ENCODE results near the gene PRKCA. TPM values are rescaled to one million over a fixed set of nuclear protein-coding genes. Genes with fewer than 3 reads are reported as not detected.

Gene PRKCA
- total RNA-seq, 2 donors from 2014 or later, result 43.0 to 53.0 TPM

- no peak for ATAC-seq
- intact Hi-C loops (cut with DNase I, micrococcal nuclease), result no loop called here
- DNase-seq, result no peak
Measured at GRCh38 chr17:66633317-66633965, 331.0 kb downstream of the PRKCA start.

GRCh38 chr17:66634193-66634592, 331.8 kb downstream of the PRKCA start:
- no peak for ATAC-seq
- intact Hi-C loops (cut with DNase I, micrococcal nuclease), result no loop called here
- no peak for DNase-seq

GRCh38 chr17:66635386-66636045, 333.1 kb downstream of the PRKCA start:
- ATAC-seq (no peak), DNase-seq (no peak)
- intact Hi-C loops (cut with DNase I, micrococcal nuclease), result no loop called here

GRCh38 chr17:66636111-66636510, 333.7 kb downstream of the PRKCA start:
- no peak for DNase-seq

GRCh38 chr17:66637491-66637890, 335.1 kb downstream of the PRKCA start:
- no peak for DNase-seq

More at GRCh38 chr17:66636111-66636510, 333.7 kb downstream of the PRKCA start:
- intact Hi-C loops (cut with DNase I, micrococcal nuclease), result no loop called here
- no peak for ATAC-seq

GRCh38 chr17:66638707-66639479, 336.5 kb downstream of the PRKCA start:
- no peak for ATAC-seq
- intact Hi-C loops (cut with DNase I, micrococcal nuclease), result no loop called here
- DNase-seq, result no peak

More at GRCh38 chr17:66637491-66637890, 335.1 kb downstream of the PRKCA start:
- intact Hi-C loops (cut with DNase I, micrococcal nuclease), result no loop called here
- ATAC-seq, result no peak

- intact Hi-C loops (cut with DNase I, micrococcal nuclease), result no loop called here
- DNase-seq, result no peak
- ATAC-seq, result no peak
Measured at GRCh38 chr17:66643815-66644710, 341.6 kb downstream of the PRKCA start.

GRCh38 chr17:66645259-66645658, 342.8 kb downstream of the PRKCA start:
- ATAC-seq, result no peak
- DNase-seq, result no peak
- intact Hi-C loops (cut with DNase I, micrococcal nuclease), result no loop called here

- ATAC-seq (peak; percentile 94), DNase-seq (peak; percentile 41 to 59)
- intact Hi-C loops (cut with DNase I, micrococcal nuclease), result no loop called here
Measured at GRCh38 chr17:66647391-66647983, 345.1 kb downstream of the PRKCA start.

- ATAC-seq (no peak), DNase-seq (no peak)
- intact Hi-C loops (cut with DNase I, micrococcal nuclease), result no loop called here
Measured at GRCh38 chr17:66649818-66650543, 347.6 kb downstream of the PRKCA start.

- no peak for DNase-seq
- ATAC-seq, result no peak
- intact Hi-C loops (cut with DNase I, micrococcal nuclease), result no loop called here
Measured at GRCh38 chr17:66650544-66650877, 348.1 kb downstream of the PRKCA start.

- ATAC-seq (no peak), DNase-seq (no peak)
- intact Hi-C loops (cut with DNase I, micrococcal nuclease), result no loop called here
Measured at GRCh38 chr17:66652840-66653507, 350.6 kb downstream of the PRKCA start.

- ATAC-seq, result no peak
- DNase-seq, result no peak
- intact Hi-C loops (cut with DNase I, micrococcal nuclease), result no loop called here
Measured at GRCh38 chr17:66654106-66654740, 351.8 kb downstream of the PRKCA start.

GRCh38 chr17:66654764-66655163, 352.4 kb downstream of the PRKCA start:
- ATAC-seq, result no peak
- intact Hi-C loops (cut with DNase I, micrococcal nuclease), result no loop called here
- DNase-seq, result no peak

- DNase-seq (no peak), ATAC-seq (no peak)
- intact Hi-C loops (cut with DNase I, micrococcal nuclease), result no loop called here
Measured at GRCh38 chr17:66655461-66655860, 353.0 kb downstream of the PRKCA start.

- intact Hi-C loops (cut with DNase I, micrococcal nuclease), result no loop called here
- DNase-seq, result no peak
- no peak for ATAC-seq
Measured at GRCh38 chr17:66655861-66656260, 353.4 kb downstream of the PRKCA start.

Measured in left colon (tissue), 2 donors.